HCT116 (cell line): Measurements from ENCODE around the gene VPS45. TPM values are rescaled to one million over a fixed set of nuclear protein-coding genes. Genes with fewer than 3 reads are reported as not detected.

ENCODE experiments used
- ATAC-seq: fragments of 200-7000 bp; cut with Tn5 transposase; 2 replicates; pipeline ENCODE4 v1.9.1; 2020; ENCODE audit warnings: mild to moderate bottlenecking, moderate library complexity
- BruUV-seq: library from RNA; stranded (reverse); fragments of 400-500 nt; replicated peaks from 2 replicates; lab custom pipeline; 2021; lab: Mats Ljungman, UMichigan
- CTCF ChIA-PET: fragments of 300-600 bp; sonication (Branson Sonifier 250); formaldehyde crosslinking; loops from one replicate; lab custom pipeline; 2021; ENCODE audit warnings: antibody characterized with exemption; lab: Charles Lee
- POLR2A ChIA-PET: fragments of 300-600, 350-600 bp; sonication (Branson Sonifier 250); formaldehyde crosslinking; loops from one replicate; lab custom pipeline; 2021; ENCODE audit warnings: antibody characterized with exemption; lab: Charles Lee
- RAD21 ChIA-PET, 2 experiments: fragments of 300-600 bp; sonication (Branson Sonifier 250); formaldehyde crosslinking; loops; one replicate each; lab custom pipeline; 2023; ENCODE audit warnings: low total read pairs in 2 of 2; ENCODE audit not compliant: uncharacterized antibody in 2 of 2, unreplicated experiment in 2 of 2, low non-redundant PET in 1 of 2; lab: Charles Lee
- DNase-seq: peaks from one replicate; pipeline ENCODE4 v3.0.0-alpha.2; 2010; ENCODE audit warnings: low read depth, low spot score
- H2AFZ ChIP-seq: fragments of 200-600 bp; shearing (Covaris generic), sonication (generic); 2 replicates; pipeline ENCODE4 v1.6.1; 2017; ENCODE audit warnings: low read depth, mixed run types, mixed read lengths, antibody characterized with exemption, low read length; ENCODE audit not compliant: poor library complexity, severe bottlenecking
- H3K27ac ChIP-seq: 2 replicates; pipeline ENCODE4 v1.5.1; 2012; ENCODE audit warnings: low read depth, low read length
- H3K27me3 ChIP-seq: fragments of 200-600 bp; sonication (generic); 2 replicates; pipeline ENCODE4 v1.6.1; 2016; ENCODE audit warnings: mixed run types, low read length, mixed read lengths; ENCODE audit not compliant: insufficient read depth
- H3K36me3 ChIP-seq, 2 experiments: fragments of 200-500 bp in 1 of 2; fragments of 200-600 bp in 1 of 2; sonication (Bioruptor generic) in 1 of 2; sonication (generic) in 1 of 2; 2 replicates each; pipeline versions ENCODE4 v1.5.1 to v1.6.1; 2014 to 2016; ENCODE audit warnings: low read length in 2 of 2, inconsistent platforms in 1 of 2, mixed read lengths in 1 of 2, mixed run types in 1 of 2; ENCODE audit not compliant: insufficient read depth in 2 of 2, control insufficient read depth in 1 of 2
- H3K4me1 ChIP-seq, 2 experiments: fragments of 200-600 bp in 1 of 2; sonication (generic) in 1 of 2; 2 replicates each; pipeline versions ENCODE4 v1.5.1 to v1.6.1; 2012 to 2017; ENCODE audit warnings: low read length in 2 of 2, inconsistent platforms in 1 of 2, mild to moderate bottlenecking in 1 of 2, mixed read lengths in 1 of 2, mixed run types in 1 of 2, moderate library complexity in 1 of 2; ENCODE audit not compliant: insufficient read depth in 2 of 2, control insufficient read depth in 1 of 2
- H3K4me2 ChIP-seq: fragments of 200-600 bp; sonication (generic); 2 replicates; pipeline ENCODE4 v1.6.1; 2017; ENCODE audit warnings: mixed run types, low read length, mixed read lengths
- H3K4me3 ChIP-seq, 2 experiments: fragments of 200-600 bp in 1 of 2; sonication (generic) in 1 of 2; replicated peaks in 1 of 2; 2 replicates each; pipeline ENCODE4 v1.5.1; 2011 to 2016; ENCODE audit warnings: low read length in 2 of 2, control low read depth in 1 of 2, low read depth in 1 of 2, mild to moderate bottlenecking in 1 of 2, mixed read lengths in 1 of 2, mixed run types in 1 of 2
- H3K79me2 ChIP-seq: fragments of 200-600 bp; sonication (generic); 2 replicates; pipeline ENCODE4 v1.6.1; 2017; ENCODE audit warnings: mild to moderate bottlenecking, mixed run types, low read length, moderate library complexity, mixed read lengths; ENCODE audit not compliant: insufficient read depth
- H3K9ac ChIP-seq: fragments of 200-600 bp; sonication (generic); 2 replicates; pipeline ENCODE4 v1.6.1; 2016; ENCODE audit warnings: low read length, mixed read lengths
- H3K9me2 ChIP-seq: fragments of 200-600 bp; sonication (generic), shearing (Covaris generic); 2 replicates; pipeline ENCODE4 v1.6.1; 2017; ENCODE audit warnings: mixed run types, mild to moderate bottlenecking, moderate library complexity; ENCODE audit not compliant: insufficient read depth
- H3K9me3 ChIP-seq, 2 experiments: fragments of 200-500 bp in 1 of 2; fragments of 200-600 bp in 1 of 2; sonication (Bioruptor generic) in 1 of 2; sonication (generic) in 1 of 2; 2 replicates each; pipeline ENCODE4 v1.6.1; 2014 to 2017; ENCODE audit warnings: low read length in 2 of 2, mixed read lengths in 2 of 2, inconsistent platforms in 1 of 2, low read depth in 1 of 2, mild to moderate bottlenecking in 1 of 2, mixed run types in 1 of 2, moderate library complexity in 1 of 2; ENCODE audit not compliant: control insufficient read depth in 1 of 2, insufficient read depth in 1 of 2
- H4K20me1 ChIP-seq: fragments of 200-600 bp; sonication (generic), shearing (Covaris generic); 2 replicates; pipeline ENCODE4 v1.6.1; 2017; ENCODE audit warnings: mixed run types, mild to moderate bottlenecking, moderate library complexity; ENCODE audit not compliant: insufficient read depth
- EZH2phosphoT487 ChIP-seq: fragments of 200-600 bp; IDR thresholded peaks from 2 replicates; pipeline ENCODE4 v1.6.1; 2018; ENCODE audit warnings: antibody characterized with exemption, borderline replicate concordance
- YY1 ChIP-seq: IDR thresholded peaks from 2 replicates; pipeline ENCODE4 v1.6.1; 2011; ENCODE audit warnings: low read length, low read depth, moderate library complexity, mild to moderate bottlenecking; ENCODE audit not compliant: insufficient replicate concordance; ENCODE audit errors: extremely low read depth
- ZNF274 ChIP-seq: fragments of 200-500 bp; sonication (Bioruptor generic); IDR thresholded peaks from 2 replicates; pipeline ENCODE4 v1.6.1; 2014; ENCODE audit warnings: mild to moderate bottlenecking, low read depth, low read length, inconsistent platforms
- intact Hi-C: fragments of 100-400 bp; cut with micrococcal nuclease; formaldehyde crosslinking; loops from 2 replicates; pipeline ENCODE4 v1.10.0; 2022
- total RNA-seq: library from RNA; stranded (reverse); gene quantifications from one replicate; pipeline ENCODE4 v1.2.1, GENCODE V29; 2021; ENCODE audit not compliant: unreplicated experiment

Gene VPS45
- total RNA-seq, 1 experiment from 2014 or later = 28.1 TPM

DNA sequence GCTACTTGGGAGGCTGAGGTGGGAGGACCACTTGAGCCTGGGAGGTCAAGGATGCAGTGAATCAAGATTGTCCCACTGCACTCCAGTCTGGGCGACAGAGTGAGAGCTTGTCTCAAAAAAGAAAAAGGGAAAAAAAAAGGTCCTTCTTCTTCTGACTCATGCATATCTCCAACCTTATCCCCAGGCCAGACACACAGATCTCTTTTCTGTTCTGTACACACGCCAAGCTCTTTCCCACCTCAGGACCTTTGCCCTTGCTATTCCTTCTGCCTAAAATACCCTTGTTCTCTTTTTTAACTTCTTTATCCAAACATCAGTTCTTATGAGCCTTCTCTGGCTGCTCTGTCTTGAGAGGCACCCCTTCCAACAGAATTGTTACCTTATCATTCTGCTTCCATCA is 104.2 kb downstream of the VPS45 start:
- no peaks in the 10 kb centered on the region for H3K4me1 ChIP-seq
- ATAC-seq = no peak
- ChIA-PET CTCF (interaction anchor here (2.5 kb wide), 1 partner anchor 15 kb away, joined by 8 read pairs; no protein-coding TSS in a partner anchor), POLR2A (interaction anchor here (0.6 kb wide), 1 partner anchor 197 kb away, joined by 3 read pairs; no protein-coding TSS in a partner anchor), RAD21 (no interaction called here)
- H3K27me3 ChIP-seq = no peaks in the 10 kb centered on the region
- no peak for TF ChIP-seq YY1
- no peaks in the 10 kb centered on the region for H4K20me1 ChIP-seq
- H3K4me2 ChIP-seq = no peak overlapping the region
- BruUV-seq = no TSS peak
- no peak overlapping the region for H3K4me3 ChIP-seq
- no peaks in the 10 kb centered on the region for H3K36me3 ChIP-seq
- H3K27ac ChIP-seq = no peak overlapping the region
- no peaks in the 10 kb centered on the region for H3K79me2 ChIP-seq
- H3K9me2 ChIP-seq = no peaks in the 10 kb centered on the region
- no peaks in the 10 kb centered on the region for H3K9me3 ChIP-seq
- intact Hi-C loops = no loop called here
- no peak overlapping the region for H3K9ac ChIP-seq
- DNase-seq = no peak
- no peak overlapping the region for H2AFZ ChIP-seq

DNA sequence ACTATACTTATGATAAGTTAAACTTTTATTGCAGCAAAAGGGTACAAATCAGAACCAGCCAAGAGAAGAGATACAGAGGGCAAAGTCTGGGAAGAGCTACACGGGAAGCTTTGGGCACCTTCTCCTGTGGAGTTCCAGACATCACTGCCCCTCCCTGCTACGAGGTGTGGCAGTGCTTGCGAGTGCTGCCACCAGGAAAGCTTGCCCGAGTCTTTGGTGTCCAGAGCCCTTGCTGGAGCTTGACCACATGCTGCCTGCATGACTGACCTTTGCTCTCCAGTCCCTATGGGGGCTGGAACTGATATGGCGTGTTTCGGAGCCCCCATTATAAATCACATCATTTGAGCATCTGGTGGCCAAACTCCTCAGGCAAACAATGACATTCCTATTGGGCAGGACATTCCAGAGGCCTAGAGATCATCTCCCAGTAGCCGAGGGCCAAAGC is 105.6 kb downstream of the VPS45 start:
- no peak for ATAC-seq
- Histone ChIP-seq H3K9ac (no peak overlapping the region), H3K27ac (no peak overlapping the region), H2AFZ (no peak overlapping the region), H3K4me1 (no peaks in the 10 kb centered on the region), H3K4me2 (no peak overlapping the region), H3K4me3 (no peak overlapping the region), H3K9me3 (no peaks in the 10 kb centered on the region), H3K36me3 (no peaks in the 10 kb centered on the region), H3K79me2 (no peaks in the 10 kb centered on the region), H4K20me1 (no peaks in the 10 kb centered on the region), H3K9me2 (no peaks in the 10 kb centered on the region), H3K27me3 (no peaks in the 10 kb centered on the region)
- TF ChIP-seq EZH2phosphoT487 = no peak
- no peak for TF ChIP-seq ZNF274
- ChIA-PET CTCF (no interaction called here), POLR2A (no interaction called here), RAD21 (no interaction called here)
- BruUV-seq = no TSS peak
- no peak for DNase-seq
- intact Hi-C loops = no loop called here
